ENCODE results near the gene PHF20. TPM values are rescaled to one million over a fixed set of nuclear protein-coding genes. Genes with fewer than 3 reads are reported as not detected.

PHF20 gene
- total and polyA plus RNA-seq, 2 of the 8 experiments (the other 6 are each of a cell fraction or from before 2014, with no cell fraction given), result 25.6 to 70.1 TPM

DNA sequence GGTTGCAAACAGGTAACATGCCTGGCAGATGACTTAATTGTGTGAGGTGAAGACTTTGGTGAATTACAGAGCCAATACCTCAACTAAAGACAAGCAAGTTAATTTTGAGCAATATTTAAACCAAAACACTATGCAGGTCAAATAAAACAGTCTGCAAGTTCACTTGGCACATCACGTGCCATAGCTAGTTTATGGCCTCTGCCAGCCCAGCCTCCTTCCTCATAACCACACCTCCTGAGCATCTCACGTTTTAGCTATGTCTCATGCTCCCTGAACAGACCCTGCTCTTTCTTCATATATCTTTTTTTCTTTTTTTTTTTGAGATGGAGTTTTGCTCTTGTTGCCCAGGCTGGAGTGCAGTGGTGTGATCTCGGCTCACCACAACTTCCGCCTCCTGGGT is 192.1 kb downstream of the PHF20 start:
- no peak for DNase-seq (ENCODE audit: low read depth in 1 of 2, low spot score in 2 of 2)
- H3K9ac ChIP-seq (replicated peaks in 1 of 4; ENCODE audit: extremely low read depth in 1 of 4, low read depth in 3 of 4, low read length in 3 of 4), result no peak overlapping the region
- no peak overlapping the region for H3K18ac ChIP-seq (ENCODE audit: extremely low read depth, low read length)
- no peak overlapping the region for H4K8ac ChIP-seq (ENCODE audit: extremely low read depth, insufficient read depth, low read length)
- H3K79me1 ChIP-seq (ENCODE audit: low read depth, low read length), result no peaks in the 10 kb centered on the region
- ChIA-PET POLR2A (ENCODE audit: partially characterized antibody) (interaction anchor here (1.2 kb wide), 1 partner anchor 9 kb away, joined by 7 read pairs; the partner anchor contains the start of gene SCAND1), CTCF (ENCODE audit: partially characterized antibody) (interaction anchor here (0.7 to 3.0 kb wide), 5 partner anchors 10 to 175 kb away, joined by 3 to 10 read pairs (median 7); partner anchors contain the start of gene SCAND1)
- WGBS, 2 experiments (ENCODE audit: extremely low coverage in 1 of 2, insufficient coverage in 1 of 2, insufficient read length in 1 of 2, insufficient replicate concordance in 2 of 2, low coverage in 1 of 2, low lambda C conversion rate in 2 of 2, missing lambda C conversion rate in 1 of 2), result 90% methylated on average over 4 of the region's 4 CpGs; no CpG with 5 or more reads in 1 of the 2 experiments
- FAIRE-seq, result no peak
- H3K36me3 ChIP-seq (ENCODE audit: control insufficient read depth in 2 of 4, insufficient read depth in 4 of 4, low read length in 3 of 4), result no peaks in the 10 kb centered on the region
- no peaks in the 10 kb centered on the region; a peak in 1 of 7 replicates for H3K27me3 ChIP-seq (replicated peaks in 1 of 4; ENCODE audit: control insufficient read depth in 3 of 4, extremely low read depth in 1 of 4, insufficient read depth in 3 of 4, low read length in 3 of 4)
- no peaks in the 10 kb centered on the region for H4K20me1 ChIP-seq (replicated peaks in 1 of 2; ENCODE audit: control insufficient read depth in 1 of 2, insufficient read depth in 2 of 2, low read length in 2 of 2)
- no peak overlapping the region for H2BK12ac ChIP-seq (ENCODE audit: low read depth, low read length)
- H3K14ac ChIP-seq (ENCODE audit: insufficient read length), result no peak overlapping the region
- H3K27ac ChIP-seq (ENCODE audit: low read depth, low read length), result no peak overlapping the region
- H4K91ac ChIP-seq (replicated peaks; ENCODE audit: insufficient read length, low read length), result no peak overlapping the region
- peaks cover 3% of the 10 kb centered on the region; the same call in 1 of the 2 replicates for H3K23me2 ChIP-seq (ENCODE audit: low read depth, low read length)
- TF ChIP-seq CHD2 (IDR thresholded peaks at IDR 0.05; ENCODE audit: low read length) (no peak), KDM5A (IDR thresholded peaks at IDR 0.05; ENCODE audit: low read length) (no peak), SP1 (IDR thresholded peaks at IDR 0.05; ENCODE audit: low read depth, low read length) (no peak), BCL11A (IDR thresholded peaks at IDR 0.05; ENCODE audit: low read depth in 2 of 2, low read length in 2 of 2) (no peak), PHF8 (conservative IDR thresholded peaks at IDR 0.05; ENCODE audit: low read depth, low read length) (no peak), SIX5 (IDR thresholded peaks at IDR 0.05; ENCODE audit: low read depth, low read length) (no peak), FOSL1 (IDR thresholded peaks at IDR 0.05; ENCODE audit: insufficient read depth, low read depth, low read length) (no peak), GTF2F1 (IDR thresholded peaks at IDR 0.05; ENCODE audit: borderline replicate concordance, low read depth, low read length) (no peak), TEAD4 (IDR thresholded peaks at IDR 0.05; ENCODE audit: low read depth, low read length) (no peak), HDAC6 (IDR thresholded peaks at IDR 0.05; ENCODE audit: low read depth, low read length) (no peak)
- H3K79me2 ChIP-seq (ENCODE audit: control insufficient read depth in 1 of 2, insufficient read depth in 2 of 2, low read length in 2 of 2), result no peaks in the 10 kb centered on the region
- H3K4me2 ChIP-seq (ENCODE audit: insufficient read depth in 1 of 2, low read depth in 2 of 2, low read length in 2 of 2), result no peak overlapping the region
- no peak overlapping the region for H2AK5ac ChIP-seq (ENCODE audit: low read depth, low read length)
- peaks cover 0 to 2% (median 0%) of the 10 kb centered on the region in 4 experiments; a peak in 2 of 7 replicates for H3K4me1 ChIP-seq (replicated peaks in 1 of 4; ENCODE audit: control insufficient read depth in 3 of 4, insufficient read depth in 4 of 4, low read length in 3 of 4)
- no peak overlapping the region for H3K4me3 ChIP-seq (ENCODE audit: extremely low read depth in 1 of 4, insufficient read depth in 2 of 4, low read depth in 3 of 4, low read length in 4 of 4)
- H3K23ac ChIP-seq (ENCODE audit: insufficient read length), result no peak overlapping the region
- no peak overlapping the region for H2BK15ac ChIP-seq (ENCODE audit: low read length)
- H3K56ac ChIP-seq (replicated peaks; ENCODE audit: insufficient read length, low read depth, low read length), result no peak overlapping the region
- no peak overlapping the region for H2BK120ac ChIP-seq (replicated peaks; ENCODE audit: low read depth, low read length)
- no peak overlapping the region for H2BK20ac ChIP-seq (ENCODE audit: low read length)
- H2BK5ac ChIP-seq (ENCODE audit: low read depth, low read length), result no peak overlapping the region
- H2AFZ ChIP-seq (ENCODE audit: low read length), result no peak overlapping the region
- H3K9me3 ChIP-seq (ENCODE audit: insufficient read depth in 2 of 2, low read depth in 1 of 2, low read length in 1 of 2), result no peaks in the 10 kb centered on the region
- H4K5ac ChIP-seq (ENCODE audit: insufficient read length, low read depth, low read length), result no peak overlapping the region
- no peak overlapping the region for H3K4ac ChIP-seq (replicated peaks; ENCODE audit: insufficient read length, low read depth, low read length)
